Muscle of back (tissue), 11 donors: Measurements from ENCODE around the gene ANKH. TPM values are rescaled to one million over a fixed set of nuclear protein-coding genes. Genes with fewer than 3 reads are reported as not detected.
"Not testable (repeated sequence)": the region's sequence is repeated elsewhere in the genome, so short reads cannot be mapped to it uniquely, and the experiment has no call there.

Experiments used
- DNase-seq, 3 donors: peaks; one replicate each; pipeline versions ENCODE4 v3.0.0 to v3.0.0-alpha.2; 2013
- polyA plus RNA-seq, 10 donors: library from polyadenylated mRNA; unstranded; fragments of 120-200 nt; gene quantifications; one replicate each; pipeline ENCODE4 v1.2.1, GENCODE V29; 2013; ENCODE audit not compliant: insufficient read length in 10 of 10

The ANKH gene
- polyA plus RNA-seq, 10 donors = 12.5 to 25.9 (median 18.3) TPM

DNA sequence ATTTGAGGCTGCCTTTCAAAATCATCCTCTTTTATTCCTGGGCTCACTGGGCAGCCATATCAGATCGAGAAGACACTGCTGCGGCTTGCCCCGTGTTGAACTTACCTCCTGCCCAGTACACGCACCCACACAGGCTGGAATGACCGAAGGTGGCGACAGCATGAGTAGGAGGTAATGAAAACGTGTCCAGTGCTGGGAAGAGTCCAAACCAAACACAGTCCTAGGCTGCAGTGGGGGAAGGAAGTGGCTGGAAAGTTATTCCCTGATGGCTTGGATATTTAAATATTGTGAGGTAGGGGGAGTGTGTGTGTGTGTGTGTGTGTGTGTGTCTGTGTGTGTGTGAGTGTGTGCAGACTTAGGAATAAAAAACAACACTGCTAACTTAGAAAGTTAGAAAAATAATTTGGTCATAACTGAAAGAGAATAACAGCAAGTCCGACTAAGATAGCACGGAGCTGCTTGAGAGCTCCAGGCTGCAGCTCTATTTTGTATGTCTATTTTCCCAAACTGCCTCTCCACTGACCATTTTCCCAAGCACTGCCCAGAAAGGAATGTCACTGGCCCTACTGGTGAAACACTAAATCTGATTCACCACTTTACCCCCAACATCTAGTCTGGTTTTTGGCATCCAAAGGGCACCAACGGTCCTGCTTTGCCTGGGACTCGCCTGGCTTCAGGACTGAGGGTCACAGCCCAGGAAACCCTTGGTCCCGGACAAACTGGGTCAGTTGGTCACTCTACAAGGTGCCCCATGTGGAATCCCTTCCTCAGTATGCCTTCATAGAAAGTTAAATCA, 41.2 kb downstream of the ANKH start:
- no peak for DNase-seq

DNA sequence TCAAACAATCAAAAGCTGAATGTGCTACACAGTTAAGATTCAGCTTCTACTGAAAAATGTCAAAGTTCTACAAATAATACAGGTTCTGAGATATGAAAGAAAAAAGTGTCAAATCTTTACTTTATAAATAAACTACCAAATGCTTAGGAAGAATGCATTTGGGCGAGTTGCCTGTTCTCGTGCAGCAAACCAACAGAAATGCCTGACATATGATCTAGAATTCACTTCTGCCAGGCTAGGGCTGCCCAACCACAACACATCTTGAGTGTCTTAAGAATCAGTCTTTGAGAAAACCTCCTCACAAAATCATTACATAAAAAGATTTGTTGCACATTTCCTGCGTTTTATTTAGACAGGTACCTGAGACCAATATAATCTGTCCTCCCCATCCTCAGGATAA, 42.2 kb downstream of the ANKH start:
- DNase-seq = no peak

DNA sequence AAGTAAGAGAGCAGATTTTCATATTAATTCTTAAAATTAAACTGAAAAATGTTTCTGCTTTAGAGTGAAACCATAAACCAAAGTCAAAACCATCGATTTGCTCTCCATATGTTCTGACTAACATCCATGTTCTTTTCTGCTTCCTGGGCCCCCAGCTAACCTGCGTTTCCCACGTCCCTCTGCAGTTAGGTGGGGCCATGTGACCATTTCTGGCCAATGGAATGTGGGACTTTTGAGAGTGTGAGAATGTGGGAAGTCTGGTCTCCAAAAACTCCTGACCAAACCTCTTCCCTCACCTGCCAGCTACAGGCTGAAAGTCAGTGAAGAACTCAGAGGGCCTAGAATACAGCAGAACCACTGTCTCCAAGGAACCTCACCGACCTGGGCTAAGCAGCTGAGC, 44.9 kb downstream of the ANKH start:
- DNase-seq = no peak

DNA sequence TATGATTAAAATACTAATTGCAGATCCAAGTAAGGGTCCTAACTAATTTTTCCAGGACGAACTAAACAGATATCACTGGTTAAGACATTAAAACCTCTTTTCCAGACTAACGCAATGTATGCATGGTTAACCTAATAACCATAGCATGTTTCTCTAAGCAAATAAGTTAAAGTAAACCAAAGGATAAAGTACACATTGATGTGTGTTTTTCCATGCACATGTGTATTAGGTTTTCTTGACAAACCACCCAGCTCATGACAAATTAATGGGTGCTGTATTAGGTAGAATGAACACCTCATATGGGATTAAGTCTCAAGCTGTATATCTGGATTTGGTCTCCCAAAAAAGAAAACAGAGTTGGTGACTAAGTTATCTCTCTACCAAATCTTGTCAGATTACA, 45.6 kb downstream of the ANKH start:
- DNase-seq = no peak

DNA sequence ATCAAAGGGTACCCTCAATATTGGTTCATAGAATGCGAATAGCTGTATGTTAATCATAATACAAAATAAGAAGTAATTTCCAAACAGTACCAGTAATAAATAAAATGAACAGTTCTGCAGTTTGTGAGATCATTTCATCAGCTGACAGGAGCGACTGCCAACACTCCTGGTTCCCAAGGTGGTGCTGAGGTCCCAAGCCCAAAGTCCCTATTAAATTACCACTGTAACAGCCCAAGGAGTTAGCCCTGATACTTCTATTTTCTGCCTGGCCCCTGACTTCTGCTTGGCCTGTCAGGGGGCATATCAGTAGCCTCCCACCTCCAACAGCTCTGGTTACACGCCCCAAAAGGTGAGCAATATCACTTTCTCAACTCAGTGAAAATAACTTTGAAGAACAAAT, 47.1 kb downstream of the ANKH start:
- no peak for DNase-seq

DNA sequence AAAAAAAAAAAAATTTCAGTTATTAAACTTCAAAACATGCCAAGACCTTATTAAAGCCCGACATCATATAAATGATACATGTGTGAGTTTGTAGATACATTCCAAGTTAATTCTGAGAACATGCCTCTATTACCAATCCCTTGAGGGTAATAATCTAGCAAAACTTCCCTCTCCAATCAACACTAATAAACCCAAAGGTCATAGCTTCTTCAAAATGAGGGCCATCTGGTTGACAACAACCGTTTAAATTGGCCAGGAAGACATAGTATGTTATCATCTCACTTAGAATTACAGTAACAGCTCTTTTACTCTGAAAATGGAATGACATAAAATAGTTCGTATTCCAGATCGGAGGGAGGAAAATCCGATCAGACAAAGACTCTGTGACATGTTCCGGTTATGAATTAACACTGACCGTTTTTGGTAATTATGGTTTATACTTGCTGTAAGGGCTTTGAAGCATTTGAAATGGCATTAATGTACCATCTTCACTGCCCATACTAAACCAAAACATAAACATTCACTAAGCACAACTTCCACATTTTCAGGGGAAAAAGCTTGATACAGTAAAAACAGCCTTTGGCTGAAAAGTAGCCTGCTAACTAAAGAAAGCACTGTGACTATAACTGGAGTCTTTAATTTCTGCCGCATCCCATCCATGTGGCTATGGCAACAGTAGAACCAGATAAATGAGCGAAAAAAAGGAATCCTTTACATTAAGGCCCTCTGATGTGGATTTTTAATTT, 50.3 kb downstream of the ANKH start:
- DNase-seq = no peak

DNA sequence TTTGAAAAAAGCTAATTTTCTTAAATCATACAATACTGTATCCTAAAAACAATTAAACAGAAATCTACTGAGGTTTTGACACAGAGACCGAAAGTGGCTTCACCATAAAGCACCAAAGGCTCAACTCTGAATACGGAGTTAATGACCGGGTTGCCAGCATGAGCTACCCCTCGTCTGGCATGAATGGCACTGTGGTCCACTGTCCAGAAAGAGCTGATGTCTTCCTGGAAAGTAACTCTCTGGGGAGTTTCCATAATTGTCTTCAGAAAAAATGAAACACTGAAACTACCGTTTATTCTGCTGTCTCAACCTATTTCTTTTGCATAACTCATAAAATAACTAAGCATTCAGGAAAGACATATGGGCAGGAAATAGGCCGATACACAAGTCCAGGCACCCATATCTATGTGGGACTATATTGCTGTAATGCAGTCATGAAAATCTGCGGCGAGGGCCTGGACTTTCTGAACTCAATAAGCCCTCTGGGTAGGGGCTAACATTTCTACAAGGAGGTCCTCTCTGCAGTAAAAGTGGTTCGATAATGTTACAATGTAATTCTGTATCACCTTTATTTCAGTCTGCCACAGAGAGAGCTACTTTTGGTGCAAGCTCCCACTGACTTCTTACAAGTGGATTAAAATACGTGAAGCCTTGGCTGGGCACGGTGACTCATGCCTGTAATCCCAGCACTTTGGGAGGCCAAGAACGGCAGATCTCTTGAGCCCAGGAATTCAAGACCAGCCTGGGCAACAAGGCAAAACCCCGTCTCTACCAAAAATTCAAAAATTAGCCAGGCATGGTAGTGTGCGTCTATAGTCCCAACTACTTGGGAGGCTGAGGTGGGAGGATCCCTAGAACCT, 52.4 kb downstream of the ANKH start:
- no peak for DNase-seq

DNA sequence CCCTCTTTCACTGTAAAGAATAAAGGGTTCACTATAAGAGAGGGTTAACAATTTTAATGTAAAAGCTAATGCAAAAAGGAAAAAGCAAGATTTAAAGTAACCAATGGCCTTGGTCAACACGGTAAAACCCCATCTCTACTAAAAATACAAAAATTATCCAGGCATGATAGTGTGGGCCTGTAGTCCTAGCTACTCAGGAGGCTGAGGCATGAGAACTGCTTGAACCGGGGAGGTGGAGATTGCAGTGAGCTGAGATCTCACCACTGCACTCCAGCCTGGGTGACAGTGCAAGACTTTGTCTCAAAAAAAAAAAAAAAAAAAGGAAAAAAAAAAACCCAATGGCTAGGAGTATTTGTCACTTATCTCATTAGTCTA, 53.8 kb downstream of the ANKH start:
- not testable (repeated sequence) for DNase-seq

DNA sequence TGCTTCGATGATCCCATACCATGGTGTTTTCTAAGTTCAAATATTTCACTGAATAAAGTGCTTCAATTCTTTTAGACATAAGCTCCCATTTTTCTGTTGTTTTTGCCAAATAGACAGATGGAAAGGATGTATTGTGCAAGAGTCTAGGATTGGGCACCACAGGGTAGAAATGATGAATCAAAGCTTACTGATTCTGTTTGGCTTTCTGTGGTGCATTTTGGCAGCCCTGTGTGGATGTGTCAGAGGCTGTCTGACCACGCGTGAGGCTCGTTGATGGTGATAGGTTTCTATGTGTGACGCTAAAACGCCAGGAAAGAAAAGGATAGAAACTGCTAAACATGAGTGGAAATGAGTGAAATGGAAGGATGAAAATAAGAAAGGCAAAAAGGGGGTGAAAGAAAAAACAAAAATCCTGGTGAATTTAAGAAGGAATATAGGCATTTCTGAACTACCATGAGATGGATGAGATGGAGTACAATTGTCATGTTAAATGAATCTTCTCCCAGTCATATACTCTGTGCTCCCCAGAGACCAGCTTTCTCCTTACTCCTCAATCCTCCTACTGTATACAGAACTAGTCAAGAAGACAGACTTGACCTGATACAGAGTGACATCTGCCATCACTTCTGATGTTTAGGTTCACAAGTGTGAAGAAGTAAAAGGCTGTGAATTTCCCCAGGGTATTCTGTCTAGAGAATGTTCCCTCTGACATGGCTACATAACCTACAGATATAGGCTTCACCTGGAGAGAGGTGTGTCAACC, 54.4 kb downstream of the ANKH start:
- peak in 1 of 3 donors; percentile 48 for DNase-seq

DNA sequence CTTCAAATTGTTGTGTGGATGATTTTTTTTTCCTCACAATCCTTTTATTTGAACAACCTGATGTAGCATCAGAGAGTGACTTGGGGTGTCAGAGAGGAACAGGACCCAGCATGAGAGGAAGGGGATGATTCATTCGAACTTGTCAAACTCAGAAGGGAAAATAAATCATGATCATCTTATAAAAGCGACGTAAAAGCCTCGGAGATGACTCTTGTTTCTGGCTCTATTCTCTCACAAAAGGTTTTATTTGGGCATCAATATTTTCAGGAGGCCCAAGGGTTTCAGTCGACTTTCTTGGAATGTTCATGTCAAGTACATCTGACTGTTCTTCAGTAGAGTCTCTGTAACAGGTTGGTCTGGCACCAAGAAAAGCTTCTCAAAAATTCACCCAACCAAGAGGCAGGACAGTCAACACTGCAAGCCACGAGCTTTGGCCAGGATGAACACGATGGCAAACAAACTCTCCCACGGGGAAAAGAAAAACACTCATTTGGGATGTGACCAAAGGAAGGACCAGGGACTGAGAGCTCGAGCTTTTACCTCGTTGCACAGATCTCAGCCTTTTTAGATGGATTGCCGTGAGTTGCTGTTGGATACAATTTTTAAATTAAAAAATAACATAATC, 55.1 kb downstream of the ANKH start:
- DNase-seq = no peak

DNA sequence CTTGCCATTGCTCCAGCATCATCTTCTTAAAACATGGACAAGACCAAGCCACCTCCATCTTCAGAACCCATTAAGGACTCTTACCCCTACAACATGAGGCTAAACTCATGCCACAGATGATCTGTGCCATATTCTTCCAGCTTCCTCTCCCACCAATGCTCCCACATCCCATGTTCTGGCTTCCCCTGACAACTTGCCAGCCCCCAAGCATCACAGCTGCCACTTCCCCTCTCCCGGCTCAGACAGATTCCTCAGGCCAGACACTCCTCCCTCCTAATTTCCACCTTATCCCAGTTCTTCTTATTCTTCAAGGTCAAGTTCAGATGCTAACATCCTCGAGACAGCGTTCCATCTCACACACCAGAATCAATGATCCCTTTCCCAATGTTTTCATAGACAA, 57.8 kb downstream of the ANKH start:
- DNase-seq = no peak

DNA sequence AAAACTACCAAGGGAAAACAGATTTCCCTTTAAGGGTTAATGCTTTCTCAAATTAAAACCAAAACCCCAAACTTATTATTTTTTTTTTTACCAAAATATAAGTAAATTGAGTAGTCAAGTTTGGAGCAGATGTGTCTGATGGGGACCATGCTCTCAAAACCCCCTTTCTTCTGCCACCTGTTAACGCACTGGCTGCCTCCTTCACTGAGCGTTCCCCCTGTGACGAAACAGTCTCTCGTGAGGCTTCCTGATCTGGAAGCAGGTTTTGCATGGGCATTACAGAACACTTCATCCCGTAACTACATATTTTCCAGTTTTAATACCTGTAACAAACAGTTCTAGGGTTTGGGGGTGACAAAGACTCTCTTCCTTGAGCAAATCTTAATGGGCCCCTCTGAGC, 59.4 kb downstream of the ANKH start:
- no peak for DNase-seq

DNA sequence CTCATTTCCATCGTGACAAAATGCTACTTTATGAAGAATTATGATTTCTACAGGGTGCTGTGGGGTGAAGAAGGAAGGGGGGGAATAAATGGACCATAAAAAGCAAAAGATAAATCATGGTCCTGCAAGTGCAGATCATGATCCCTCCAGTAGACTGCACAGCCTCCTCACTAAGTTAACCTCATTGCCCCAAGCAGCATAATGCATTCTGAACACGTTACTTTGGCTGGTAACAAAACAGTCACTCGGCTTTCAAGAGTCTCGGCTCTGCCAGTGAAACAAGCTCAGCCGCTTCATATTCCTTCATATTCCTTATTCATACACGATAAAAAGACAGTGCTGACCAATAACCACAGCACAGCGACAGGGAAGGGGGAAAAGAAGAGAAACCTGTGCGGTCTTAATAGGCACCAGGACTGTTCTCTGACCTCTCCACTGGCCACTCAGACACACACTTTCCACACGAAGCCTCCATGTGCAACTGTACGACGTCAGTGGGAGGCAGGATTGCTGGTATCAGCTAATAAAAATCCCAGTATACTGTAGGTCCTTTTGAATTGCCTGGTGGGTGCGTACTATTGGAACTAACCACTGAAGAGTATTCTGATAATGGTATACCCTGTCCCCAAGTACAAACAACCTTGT, 60.5 kb downstream of the ANKH start:
- no peak for DNase-seq

DNA sequence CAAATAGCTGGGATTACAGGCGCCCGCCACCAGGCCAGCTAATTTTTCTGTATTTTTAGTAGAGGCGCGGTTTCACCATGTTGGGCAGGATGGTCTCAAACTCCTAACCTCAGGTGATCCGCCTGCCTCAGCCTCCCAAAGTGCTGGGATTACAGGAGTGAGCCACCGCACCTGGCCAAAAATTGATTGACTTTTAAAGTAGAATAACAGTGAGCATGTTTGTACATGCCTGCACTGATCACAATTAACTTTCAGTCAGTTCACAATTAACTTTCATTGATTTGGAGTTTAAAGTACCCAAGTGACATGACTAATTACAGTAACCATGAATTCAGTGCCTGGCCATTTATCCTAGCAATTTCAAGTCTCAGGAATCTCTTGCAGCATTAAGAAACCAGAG, 61.3 kb downstream of the ANKH start:
- no peak for DNase-seq

DNA sequence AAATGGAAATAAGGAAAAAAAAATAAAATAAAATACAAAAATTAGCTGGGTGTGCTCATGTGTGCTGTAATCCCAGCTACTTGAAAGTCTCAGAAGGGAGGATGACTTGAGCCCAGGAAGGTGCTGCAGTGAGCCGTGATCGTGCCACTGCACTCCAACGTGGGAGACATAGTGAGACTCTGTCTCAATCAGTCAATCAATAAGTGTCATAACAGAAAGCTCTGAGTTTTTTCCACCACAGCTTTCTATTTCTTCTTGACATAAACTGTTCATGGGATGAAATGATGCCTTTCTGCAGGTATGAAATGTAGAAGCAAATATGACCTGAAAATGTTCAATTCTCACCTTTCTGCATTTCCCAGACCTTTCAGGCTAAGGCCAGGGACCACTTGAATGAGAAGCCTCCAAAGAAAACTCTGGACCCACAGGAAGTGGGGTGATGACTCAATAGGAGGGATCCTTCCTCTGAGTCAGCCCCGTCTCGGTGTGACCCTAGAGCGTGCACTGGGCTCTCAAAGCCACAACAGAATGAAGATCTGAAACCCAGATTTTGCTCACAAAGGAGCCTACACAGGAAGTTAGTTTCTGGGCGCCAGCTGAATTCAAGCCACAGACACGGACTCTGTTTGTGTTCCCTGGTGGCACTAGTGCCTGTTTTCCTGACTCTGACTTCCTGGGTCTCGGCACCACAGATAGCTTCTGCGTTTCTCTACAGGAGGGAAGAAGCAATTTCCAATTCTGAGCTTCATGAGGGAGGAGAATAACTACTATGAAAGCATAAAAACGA, 62.0 kb downstream of the ANKH start:
- peak; percentile 21 to 62 (median 49) for DNase-seq

DNA sequence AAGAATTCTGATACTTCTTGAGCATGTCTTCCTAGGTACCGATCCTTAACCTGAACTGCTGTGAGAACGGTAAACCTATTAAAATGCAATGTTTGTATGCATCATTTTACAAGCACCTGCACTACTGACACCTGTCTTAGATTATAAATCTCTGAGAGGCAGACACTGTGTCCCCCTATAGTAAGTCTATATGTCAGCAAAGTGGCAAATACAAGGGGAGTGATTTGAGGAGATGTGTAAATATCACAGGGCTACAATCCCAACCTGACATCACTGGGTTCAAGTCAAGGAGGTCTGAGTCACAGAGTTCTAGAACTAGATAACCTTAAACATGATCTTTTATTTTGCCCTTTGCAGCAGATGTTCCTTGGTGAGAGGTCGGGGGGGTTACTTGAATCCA, 64.1 kb downstream of the ANKH start:
- no peak for DNase-seq

DNA sequence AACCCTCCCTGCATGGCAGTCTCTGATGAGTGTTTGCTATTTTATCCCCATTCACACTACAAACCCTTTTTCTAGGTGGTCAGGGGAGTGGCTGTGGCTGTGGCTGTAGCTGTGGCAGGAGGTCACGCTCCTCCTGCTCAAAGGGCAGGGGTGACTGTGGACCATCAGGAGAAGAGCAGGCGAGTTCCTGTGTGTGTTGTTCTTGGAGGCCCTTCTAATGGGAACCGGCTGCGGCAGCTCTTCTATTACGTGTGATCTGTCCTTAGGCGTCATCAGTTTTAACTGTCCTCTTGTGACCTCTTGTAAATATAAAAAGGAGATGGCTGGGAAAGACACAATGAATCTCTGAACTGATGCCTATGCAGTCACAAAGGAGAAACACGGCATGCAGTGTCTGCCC, 65.1 kb downstream of the ANKH start:
- peak; percentile 20 to 38 (median 31) for DNase-seq

DNA sequence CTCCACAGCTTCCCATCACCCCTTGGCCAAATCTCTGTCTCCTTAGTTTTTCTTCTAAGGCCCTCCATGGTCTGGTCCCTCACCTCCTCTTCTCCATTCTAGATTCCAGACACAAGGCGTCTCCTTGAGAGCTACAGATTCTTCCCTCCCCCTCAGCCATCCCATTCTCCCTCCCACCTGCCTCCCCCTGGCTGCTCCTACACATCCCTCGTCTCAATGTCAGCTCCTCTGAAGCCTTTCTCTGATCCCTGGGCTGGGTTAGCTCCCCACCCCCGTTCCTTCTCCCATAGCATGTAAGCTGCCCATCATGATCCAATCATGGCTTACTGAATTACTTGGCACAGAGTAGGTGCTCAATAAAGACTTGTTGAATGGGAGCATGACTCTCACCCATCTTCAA, 69.0 kb downstream of the ANKH start:
- DNase-seq = no peak

DNA sequence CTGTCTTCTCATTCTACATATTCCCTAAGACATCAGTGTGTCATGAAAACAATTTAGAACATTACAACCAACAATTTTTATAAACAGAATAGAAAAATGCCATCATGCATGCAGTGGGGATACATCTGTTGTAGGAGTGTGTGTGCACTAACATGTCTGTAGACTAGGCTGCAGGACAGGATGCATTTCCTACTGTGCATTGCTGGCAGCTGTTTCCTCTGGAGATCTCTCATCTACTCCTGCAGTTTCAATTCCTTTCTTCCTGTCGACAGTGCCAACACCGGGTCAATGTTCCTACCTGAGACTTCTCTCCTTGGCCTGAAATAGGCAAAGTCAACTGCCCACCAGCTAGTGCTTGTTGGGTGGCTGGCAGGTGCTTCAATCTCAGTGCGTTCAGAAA, 69.8 kb downstream of the ANKH start:
- no peak for DNase-seq

DNA sequence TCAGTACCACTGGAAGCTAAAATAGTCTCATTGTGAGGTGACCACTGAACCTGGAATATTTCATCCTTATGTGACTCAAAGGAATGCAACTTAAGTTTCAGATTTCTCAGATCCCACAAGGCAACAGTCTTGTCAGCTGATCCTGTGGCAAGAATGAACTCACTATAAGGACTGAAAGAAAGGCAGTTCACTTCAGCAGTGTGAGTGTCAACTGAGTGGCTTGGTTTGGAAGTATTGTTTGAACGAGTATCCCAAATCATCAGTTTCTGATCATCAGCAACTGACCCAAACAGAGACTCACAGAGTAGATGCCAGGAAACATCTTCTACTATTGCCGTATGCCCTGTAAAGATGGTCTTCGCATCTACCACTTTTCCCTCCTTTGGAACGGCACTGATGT, 74.2 kb downstream of the ANKH start:
- not testable (repeated sequence) for DNase-seq
